Stimulated activated CD4-positive, alpha-beta T cell treated with anti-CD3 and anti-CD28 coated beads, Interleukin-15, amount 100 ng/mL, for 24 hours (primary cell): Measurements from ENCODE around the gene FOXP4.

Experiments used
- DNase-seq: peaks from one replicate; pipeline ENCODE4 v3.0.0-alpha.2; 2020

Gene FOXP4

GRCh38 chr6:41650120-41650519 lies 103.9 kb downstream of the FOXP4 start:
- no peak for DNase-seq

- DNase-seq, result no peak
Observed at GRCh38 chr6:41651246-41651961, 105.2 kb downstream of the FOXP4 start.
